ENCODE results near the gene MOV10. TPM values are rescaled to one million over a fixed set of nuclear protein-coding genes. Genes with fewer than 3 reads are reported as not detected.
A peak's percentile ranks its signal among the peaks of the same experiment; 100 is the strongest.

MOV10 gene
- total and polyA plus RNA-seq, 9 of the 15 experiments (the other 6 are each of a cell fraction or from before 2014, with no cell fraction given): 16.7 to 105 (median 49.5) TPM

- Histone ChIP-seq H3K9me1 (ENCODE audit: control insufficient read depth, insufficient read depth, low read length) (peaks cover 9% of the 10 kb centered on the region), H3K9me3 (replicated peaks; ENCODE audit: control insufficient read depth, insufficient read depth, low read depth, low read length) (no peaks in the 10 kb centered on the region), H4K20me1 (replicated peaks; ENCODE audit: control insufficient read depth, insufficient read depth, low read length) (peaks cover 49% of the 10 kb centered on the region), H3K4me3 (no peak overlapping the region), H3K9ac (ENCODE audit: insufficient read depth in 1 of 2, low read depth in 2 of 2, low read length in 2 of 2) (peak overlapping the region in 1 of 2 experiments; percentile 8; a peak in 1 of 4 replicates), H3K4me1 (replicated peaks in 1 of 2; ENCODE audit: control insufficient read depth in 2 of 2, insufficient read depth in 2 of 2, low read length in 2 of 2) (peaks cover 13 to 31% of the 10 kb centered on the region in 2 experiments), H3K27me3 (ENCODE audit: control insufficient read depth in 2 of 2, insufficient read depth in 2 of 2, low read length in 2 of 2) (no peaks in the 10 kb centered on the region), H2AFZ (ENCODE audit: low read depth, low read length) (no peak overlapping the region), H3K4me2 (ENCODE audit: insufficient read depth, low read length) (no peak overlapping the region), H3K27ac (ENCODE audit: extremely low read depth, low read depth, low read length) (peak overlapping the region; percentile 3; the same call in 2 of the 3 replicates), H3K36me3 (ENCODE audit: control insufficient read depth, insufficient read depth, low read length) (peaks cover 72% of the 10 kb centered on the region), H3K79me2 (ENCODE audit: control insufficient read depth, insufficient read depth, low read length) (peaks cover 98% of the 10 kb centered on the region)
- WGBS (ENCODE audit: insufficient coverage, low coverage, missing lambda C conversion rate): 66% methylated on average over 2 of the region's 2 CpGs
- FAIRE-seq (peak; percentile 91), DNase-seq (ENCODE audit: extremely low read depth in 1 of 4, low spot score in 3 of 4) (peak; percentile 35 to 86 (median 52)), ATAC-seq (peak; percentile 72)
- ChIA-PET CTCF (ENCODE audit: low intra/inter-chr PET ratio) (no interaction called here), POLR2A (interaction anchor here (0.6 to 1.5 kb wide), 4 partner anchors 12 to 104 kb away, joined by 3 to 4 read pairs (median 3); no protein-coding TSS in a partner anchor)
- in situ Hi-C loops (cut with MboI): loop anchor here (10.0 kb wide), 1 partner anchor 179 kb away; no protein-coding TSS in a partner anchor
- BruUV-seq (replicated peaks): no TSS peak
- intact Hi-C loops (cut with micrococcal nuclease): loop anchor here (10.0 kb wide), 1 partner anchor 179 kb away; no protein-coding TSS in a partner anchor
- TF ChIP-seq ZFPM2 (CRISPR knock-in tag; IDR thresholded peaks at IDR 0.05): no peak
- no peak for TF ChIP-seq CXXC5 (CRISPR knock-in tag; IDR thresholded peaks at IDR 0.05)
- TF ChIP-seq ZNF766 (CRISPR knock-in tag; conservative IDR thresholded peaks at IDR 0.05): peak; percentile 89
- no peak for TF ChIP-seq NCOA2 (IDR thresholded peaks at IDR 0.05; ENCODE audit: partially characterized antibody in 2 of 2)
- no peak for TF ChIP-seq ZNF398 (CRISPR knock-in tag; IDR thresholded peaks at IDR 0.05)
- TF ChIP-seq RAD51 (IDR thresholded peaks at IDR 0.05; ENCODE audit: borderline replicate concordance, low read depth): no peak
- peak; percentile 11 for TF ChIP-seq POLR2B (IDR thresholded peaks at IDR 0.05; ENCODE audit: low read depth, partially characterized antibody)
- no peak for TF ChIP-seq TCFL5 (CRISPR knock-in tag; conservative IDR thresholded peaks at IDR 0.05)
- no peak for TF ChIP-seq ETV1 (tag; conservative IDR thresholded peaks at IDR 0.05; ENCODE audit: low read depth)
- no peak for TF ChIP-seq TAF15 (IDR thresholded peaks at IDR 0.05; ENCODE audit: low read depth, low read length)
- TF ChIP-seq FOXO4 (CRISPR knock-in tag; IDR thresholded peaks at IDR 0.05): no peak
- no peak for TF ChIP-seq ZNF436 (CRISPR knock-in tag; IDR thresholded peaks at IDR 0.05)
- 0 out of 2 replicates have a peak, but pooled peaks have one; percentile 26 for TF ChIP-seq SMARCA5 (IDR thresholded peaks at IDR 0.05)
- TF ChIP-seq NFRKB (IDR thresholded peaks at IDR 0.05; ENCODE audit: low read depth): no peak
- no peak for TF ChIP-seq GTF3C2 (IDR thresholded peaks at IDR 0.05; ENCODE audit: borderline replicate concordance, extremely low read depth, insufficient read length)
- no peak for TF ChIP-seq FOSL1 (tag; conservative IDR thresholded peaks at IDR 0.05)
Observed at GRCh38 chr1:112625696-112626095, 48.8 kb upstream of the MOV10 start.
